BJ (cell line): ENCODE measurements around the gene ZNF232. TPM values are rescaled to one million over a fixed set of nuclear protein-coding genes. Genes with fewer than 3 reads are reported as not detected.
"Not testable (repeated sequence)": the region's sequence is repeated elsewhere in the genome, so short reads cannot be mapped to it uniquely, and the experiment has no call there.

Experiments
- CTCF ChIA-PET: fragments of 350-600 bp; formaldehyde crosslinking; extraction: SDS; loops from one replicate; lab custom pipeline; 2021; ENCODE audit warnings: antibody characterized with exemption, inconsistent platforms; lab: Yijun Ruan, JAX
- POLR2A ChIA-PET: fragments of 300-600 bp; sonication (Branson Sonifier 250); formaldehyde crosslinking; extraction: SDS; loops from one replicate; lab custom pipeline; 2021; ENCODE audit warnings: antibody characterized with exemption; lab: Charles Lee
- DNase-seq: peaks from one replicate; pipeline ENCODE4 v3.0.0-alpha.2; 2011; ENCODE audit warnings: low read depth
- H3K27me3 ChIP-seq: 2 replicates; pipeline ENCODE4 v1.6.0; 2011; ENCODE audit warnings: low read length; ENCODE audit not compliant: control insufficient read depth, insufficient read depth
- H3K36me3 ChIP-seq: 2 replicates; pipeline ENCODE4 v1.5.1; 2011; ENCODE audit warnings: low read length; ENCODE audit not compliant: control insufficient read depth, insufficient read depth
- H3K4me3 ChIP-seq: 2 replicates; pipeline ENCODE4 v1.5.1; 2011; ENCODE audit warnings: low read depth, mild to moderate bottlenecking, control low read depth, low read length
- polyA plus RNA-seq: library from polyadenylated mRNA; depleted of rRNA; stranded (reverse); fragments of >200 nt; gene quantifications from 2 replicates; pipeline ENCODE4 v1.2.3, GENCODE V29; 2011
- TF ChIP-seq, protein P1 (sequence below): IDR thresholded peaks from 2 replicates; pipeline ENCODE4 v1.5.1; 2011; ENCODE audit warnings: low read depth, mild to moderate bottlenecking, control low read depth, inconsistent platforms, low read length, moderate library complexity; ENCODE audit not compliant: insufficient read depth

Gene ZNF232
- polyA plus RNA-seq, 1 experiment: 3.1 TPM

DNA sequence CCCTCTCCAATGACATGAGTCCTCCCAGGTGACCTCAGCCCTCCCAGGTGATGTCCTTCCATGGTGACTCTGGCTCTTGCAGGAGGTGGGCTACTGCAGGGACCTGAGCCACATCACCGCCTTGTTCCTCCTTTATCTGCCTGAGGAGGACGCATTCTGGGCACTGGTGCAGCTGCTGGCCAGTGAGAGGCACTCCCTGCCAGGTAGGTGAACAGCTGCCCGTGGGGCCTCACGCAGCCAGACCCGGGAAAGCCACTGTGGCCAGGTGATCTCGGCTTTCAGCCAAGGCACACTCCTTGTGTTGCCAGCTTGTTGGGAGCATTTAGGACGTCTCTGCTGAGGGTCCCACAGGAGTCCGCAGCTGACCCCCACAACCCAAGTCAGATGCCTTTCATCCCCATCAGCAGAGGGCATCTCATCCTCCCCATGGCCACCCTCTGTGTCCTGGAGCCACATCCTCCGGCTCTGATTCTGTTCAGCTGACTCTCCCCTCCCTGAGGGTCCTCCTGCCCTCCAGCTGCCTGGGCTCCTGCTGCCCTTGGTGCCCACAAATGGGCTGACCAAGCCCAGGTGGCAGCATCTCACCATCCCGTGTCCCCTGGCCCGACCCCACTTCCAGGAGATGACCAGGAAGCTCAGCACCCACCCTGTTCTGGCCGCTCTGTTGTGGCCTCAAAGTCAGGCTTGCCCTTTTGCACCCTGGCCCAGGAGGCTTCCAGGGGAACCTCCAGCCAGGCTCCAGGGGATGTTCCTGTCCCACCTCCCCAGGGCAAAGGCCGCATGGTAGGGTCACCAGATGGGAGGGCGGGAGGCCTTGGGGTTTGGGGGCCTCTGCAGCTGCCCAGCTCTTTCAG, 24.3 kb upstream of the ZNF232 start:
- POLR2A ChIA-PET: no interaction called here
- Histone ChIP-seq H3K27me3 (peaks cover 2% of the 10 kb centered on the region; the same call in 1 of the 2 replicates), H3K4me3 (no peak overlapping the region), H3K36me3 (no peaks in the 10 kb centered on the region)
- no peak for DNase-seq
- CTCF ChIA-PET: interaction anchor here (1.1 kb wide), 1 partner anchor 26 kb away, joined by 3 read pairs; no protein-coding TSS in a partner anchor
- TF ChIP-seq, protein P1, sequence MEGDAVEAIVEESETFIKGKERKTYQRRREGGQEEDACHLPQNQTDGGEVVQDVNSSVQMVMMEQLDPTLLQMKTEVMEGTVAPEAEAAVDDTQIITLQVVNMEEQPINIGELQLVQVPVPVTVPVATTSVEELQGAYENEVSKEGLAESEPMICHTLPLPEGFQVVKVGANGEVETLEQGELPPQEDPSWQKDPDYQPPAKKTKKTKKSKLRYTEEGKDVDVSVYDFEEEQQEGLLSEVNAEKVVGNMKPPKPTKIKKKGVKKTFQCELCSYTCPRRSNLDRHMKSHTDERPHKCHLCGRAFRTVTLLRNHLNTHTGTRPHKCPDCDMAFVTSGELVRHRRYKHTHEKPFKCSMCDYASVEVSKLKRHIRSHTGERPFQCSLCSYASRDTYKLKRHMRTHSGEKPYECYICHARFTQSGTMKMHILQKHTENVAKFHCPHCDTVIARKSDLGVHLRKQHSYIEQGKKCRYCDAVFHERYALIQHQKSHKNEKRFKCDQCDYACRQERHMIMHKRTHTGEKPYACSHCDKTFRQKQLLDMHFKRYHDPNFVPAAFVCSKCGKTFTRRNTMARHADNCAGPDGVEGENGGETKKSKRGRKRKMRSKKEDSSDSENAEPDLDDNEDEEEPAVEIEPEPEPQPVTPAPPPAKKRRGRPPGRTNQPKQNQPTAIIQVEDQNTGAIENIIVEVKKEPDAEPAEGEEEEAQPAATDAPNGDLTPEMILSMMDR: no peak

DNA sequence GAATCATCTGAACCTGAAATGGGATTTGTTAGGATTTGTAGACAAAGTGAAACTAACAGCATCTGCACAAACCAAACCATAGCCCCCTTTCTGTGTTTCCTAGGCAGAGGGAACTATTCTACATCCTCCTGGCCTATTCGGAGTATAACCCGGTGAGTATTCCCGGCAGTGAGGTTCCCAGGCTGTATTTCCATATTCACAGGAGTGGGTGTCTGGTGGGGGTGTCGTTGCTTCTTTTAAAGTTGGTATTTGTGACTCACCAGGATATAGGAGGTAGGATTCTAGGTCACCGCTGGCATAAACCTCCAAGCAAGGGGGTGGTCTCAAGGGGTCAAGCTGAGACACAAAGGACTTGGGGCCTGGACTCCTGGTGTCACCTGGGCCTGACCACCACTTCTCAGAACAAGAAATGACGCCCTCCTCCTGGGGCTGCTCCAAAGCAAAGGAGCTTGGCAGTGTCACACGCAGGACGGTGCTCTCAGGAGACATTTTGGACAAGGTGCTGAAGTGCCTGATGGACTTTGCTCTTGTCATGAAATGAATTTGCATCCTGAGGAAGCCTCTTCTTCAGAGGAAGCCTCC, 23.5 kb upstream of the ZNF232 start:
- H3K36me3 ChIP-seq, POLR2A ChIA-PET, DNase-seq, H3K27me3 ChIP-seq, H3K4me3 ChIP-seq: not testable (repeated sequence)
- CTCF ChIA-PET: interaction anchor here (1.1 kb wide), 1 partner anchor 25 kb away, joined by 3 read pairs; no protein-coding TSS in a partner anchor

DNA sequence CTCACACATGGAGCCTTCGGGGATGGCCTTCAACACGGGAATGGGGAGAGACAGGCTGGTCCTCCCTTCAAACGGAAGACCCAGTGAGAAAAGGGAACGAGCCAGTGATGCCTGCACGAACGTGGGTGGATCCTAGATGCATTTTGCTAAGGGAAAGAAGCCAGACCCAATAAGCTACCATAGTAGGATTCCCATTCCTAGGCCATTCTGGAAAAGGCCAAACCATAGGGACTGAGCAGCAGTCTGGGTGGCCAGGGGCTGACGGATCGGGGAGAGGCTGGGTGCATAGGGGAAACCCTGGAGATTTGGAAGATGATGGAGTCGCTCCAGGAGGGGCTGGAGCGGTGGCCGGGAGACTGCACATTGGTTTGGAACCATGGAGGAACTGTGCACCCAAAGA, 22.9 kb upstream of the ZNF232 start:
- H3K27me3 ChIP-seq, POLR2A ChIA-PET, H3K36me3 ChIP-seq, DNase-seq, H3K4me3 ChIP-seq: not testable (repeated sequence)
- CTCF ChIA-PET: interaction anchor here (1.1 kb wide), 1 partner anchor 25 kb away, joined by 3 read pairs; no protein-coding TSS in a partner anchor

DNA sequence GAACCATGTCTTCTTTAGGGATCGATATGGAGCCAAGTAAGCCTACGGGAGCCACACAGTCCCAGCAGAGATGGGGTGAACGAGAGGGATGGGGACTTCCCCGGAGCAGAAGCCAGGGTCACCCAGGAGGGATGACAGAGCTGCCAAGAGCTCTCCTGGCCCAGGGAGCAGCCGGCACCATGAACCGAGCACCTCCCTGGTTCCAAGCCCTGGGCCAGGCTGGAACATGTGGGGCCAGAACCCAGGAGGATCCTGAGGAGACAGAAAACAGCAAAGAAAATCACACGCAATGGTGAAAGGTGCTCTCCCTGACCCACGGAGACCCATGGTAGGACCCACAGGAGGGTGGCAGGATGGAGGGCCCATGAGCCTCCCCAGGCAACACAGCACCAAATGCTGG, 22.3 kb upstream of the ZNF232 start:
- DNase-seq, H3K4me3 ChIP-seq, H3K36me3 ChIP-seq, POLR2A ChIA-PET, H3K27me3 ChIP-seq, CTCF ChIA-PET: not testable (repeated sequence)

DNA sequence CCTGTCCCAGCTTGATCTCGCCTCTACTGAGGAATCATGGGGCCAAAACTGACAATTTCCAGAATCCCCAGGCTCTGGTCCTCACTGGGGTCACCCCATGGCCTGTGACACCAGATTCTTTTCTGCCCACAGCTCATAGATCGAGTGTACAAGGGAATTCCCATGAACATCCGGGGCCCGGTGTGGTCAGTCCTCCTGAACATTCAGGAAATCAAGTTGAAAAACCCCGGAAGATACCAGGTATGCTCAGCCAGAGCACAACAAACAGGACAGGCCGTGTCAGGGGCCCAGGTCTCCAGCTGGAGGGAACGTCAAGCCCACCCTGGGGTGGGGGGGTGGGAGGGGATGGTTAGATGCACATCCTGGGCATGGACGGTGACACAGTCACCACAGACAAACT, 21.6 kb upstream of the ZNF232 start:
- TF ChIP-seq, protein P1: no peak
- peaks cover 2% of the 10 kb centered on the region; the same call in 1 of the 2 replicates for H3K27me3 ChIP-seq
- CTCF ChIA-PET: no interaction called here
- POLR2A ChIA-PET: no interaction called here
- no peaks in the 10 kb centered on the region for H3K36me3 ChIP-seq
- no peak for DNase-seq
- no peak overlapping the region for H3K4me3 ChIP-seq

DNA sequence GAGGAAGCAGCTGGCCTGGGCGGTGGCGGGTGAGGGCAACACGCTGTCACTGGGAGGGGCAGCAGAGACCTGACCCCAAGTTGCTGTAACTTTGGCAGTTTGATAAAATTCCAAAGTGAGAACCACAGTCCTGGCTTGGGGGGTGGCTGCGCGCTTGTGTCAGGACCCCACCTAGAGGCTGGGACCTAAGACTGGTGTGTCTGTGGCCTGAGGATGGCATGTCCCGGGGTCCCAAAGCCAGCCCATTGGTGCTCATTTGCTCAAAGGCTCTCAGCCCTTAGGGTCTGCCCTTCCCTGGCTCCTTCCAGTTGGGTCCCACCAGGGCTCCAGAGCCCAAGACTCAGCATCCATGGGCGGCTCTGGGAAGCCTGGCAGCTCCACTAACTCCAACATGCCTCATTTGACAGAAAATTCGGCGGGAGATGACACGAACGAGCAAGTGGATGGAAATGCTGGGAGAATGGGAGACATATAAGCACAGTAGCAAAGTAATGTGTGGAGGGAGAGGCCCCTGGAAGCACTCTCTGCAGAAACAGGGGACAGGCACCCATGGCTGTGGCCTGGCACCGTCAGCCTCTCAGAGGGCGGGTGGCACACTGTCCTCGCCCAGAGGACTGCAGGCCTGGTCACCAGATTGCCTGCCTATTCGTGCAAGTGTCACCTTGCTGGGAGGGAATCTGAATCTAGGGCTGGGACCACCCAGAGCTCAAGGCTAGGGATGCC, 21.0 kb upstream of the ZNF232 start:
- H3K27me3 ChIP-seq, POLR2A ChIA-PET, CTCF ChIA-PET, DNase-seq, H3K36me3 ChIP-seq, H3K4me3 ChIP-seq: not testable (repeated sequence)

DNA sequence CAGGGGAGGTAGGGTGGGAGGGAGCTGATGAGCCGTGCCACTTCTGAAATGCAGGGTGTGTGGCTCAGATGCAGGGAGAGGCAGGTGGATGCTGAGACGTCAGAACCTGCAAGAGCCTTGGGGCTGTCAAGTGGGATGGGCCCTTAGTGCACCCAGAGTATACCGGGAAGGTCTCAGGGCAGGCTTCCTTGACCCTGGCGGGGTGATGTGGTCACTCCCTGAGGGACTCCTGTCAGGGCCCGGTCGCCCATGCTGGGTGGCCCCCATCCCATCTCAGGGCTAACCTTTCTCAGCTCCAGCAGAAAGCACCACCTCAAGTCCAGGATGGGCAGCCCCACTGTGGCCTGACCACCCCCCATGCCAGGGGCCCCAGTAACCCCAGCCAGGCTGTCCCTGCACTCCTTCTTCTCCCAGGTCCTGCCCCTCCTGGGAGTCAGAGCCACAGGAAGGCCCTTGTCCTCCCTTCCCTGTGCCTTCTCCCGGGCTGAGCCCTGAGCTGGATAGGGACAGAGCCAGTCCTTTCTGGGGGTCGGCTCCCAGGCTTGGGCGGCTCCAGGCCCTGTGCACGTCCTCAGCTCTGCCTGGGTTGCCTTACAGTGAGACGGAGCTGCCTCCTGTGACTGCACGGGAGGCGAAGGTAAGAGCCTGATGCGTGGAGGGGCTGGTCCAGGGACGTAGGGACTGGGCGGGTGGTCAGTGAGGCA, 20.3 kb upstream of the ZNF232 start:
- H3K36me3 ChIP-seq, POLR2A ChIA-PET, DNase-seq, CTCF ChIA-PET, H3K4me3 ChIP-seq, H3K27me3 ChIP-seq: not testable (repeated sequence)
